GM18520 (cell line): ENCODE data around the gene NSG1.

Source experiments
- ATAC-seq: cut with Tn5 transposase; IDR thresholded peaks from one replicate; pipeline ENCODE4 v1.9.1; 2021; ENCODE audit not compliant: unreplicated experiment

Gene NSG1

DNA sequence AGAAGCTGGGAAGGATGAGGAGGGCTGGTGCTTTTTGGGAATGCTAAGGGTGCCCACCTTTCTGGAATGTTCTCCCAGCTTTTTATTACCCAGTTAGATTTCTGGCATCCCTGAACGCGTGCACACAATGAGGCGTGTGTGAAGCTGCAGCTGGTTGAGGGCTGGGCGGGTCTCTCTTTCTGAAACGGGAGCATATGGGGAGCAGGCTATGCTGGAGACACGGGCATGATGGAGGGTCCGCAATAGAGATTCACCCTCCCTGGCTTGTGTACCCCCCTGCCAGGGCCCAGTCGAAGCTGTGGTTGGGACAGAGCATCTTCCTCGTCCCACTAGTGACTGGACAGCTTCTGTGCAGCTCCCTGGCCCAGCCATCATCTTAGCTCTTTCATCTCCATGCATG is 8.5 kb downstream of the NSG1 start:
- no peak for ATAC-seq

DNA sequence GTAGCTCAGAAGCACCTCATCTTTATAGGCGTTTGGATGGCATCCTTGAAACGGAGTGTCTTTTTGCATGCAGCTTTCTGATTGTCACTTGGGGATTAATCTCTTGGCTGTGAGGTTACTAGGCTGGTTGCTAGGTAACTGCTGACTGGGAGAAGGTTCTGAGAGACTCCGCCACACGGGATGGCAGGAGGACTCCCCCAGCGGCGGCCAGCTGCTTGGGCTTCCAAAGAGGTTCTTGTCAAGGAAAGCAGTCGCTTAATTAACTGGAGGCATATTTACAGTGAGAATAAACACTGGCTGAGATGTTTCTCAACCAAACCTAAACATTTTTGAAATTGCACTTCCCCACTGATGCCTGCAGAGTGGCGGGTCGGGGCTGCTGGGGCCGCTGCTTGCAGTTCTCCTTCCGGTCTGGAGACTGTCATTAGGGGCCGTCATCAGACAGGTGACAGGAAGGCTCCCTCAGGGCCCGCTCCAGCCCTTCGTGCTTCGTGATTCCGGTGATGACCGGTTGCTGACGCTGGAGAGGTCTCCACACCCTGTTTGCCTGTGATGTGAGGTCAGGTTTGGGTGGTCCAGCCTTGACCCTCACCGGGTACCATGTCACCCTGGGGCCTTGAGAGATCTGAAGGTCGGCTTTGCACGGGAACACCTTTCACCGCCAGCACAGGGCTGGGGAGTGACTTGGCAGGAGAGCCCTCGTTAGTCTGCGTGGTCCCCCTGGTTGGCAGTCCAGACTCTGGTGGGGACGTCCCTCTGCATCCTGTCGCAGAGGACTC is 9.1 kb downstream of the NSG1 start:
- ATAC-seq: no peak

DNA sequence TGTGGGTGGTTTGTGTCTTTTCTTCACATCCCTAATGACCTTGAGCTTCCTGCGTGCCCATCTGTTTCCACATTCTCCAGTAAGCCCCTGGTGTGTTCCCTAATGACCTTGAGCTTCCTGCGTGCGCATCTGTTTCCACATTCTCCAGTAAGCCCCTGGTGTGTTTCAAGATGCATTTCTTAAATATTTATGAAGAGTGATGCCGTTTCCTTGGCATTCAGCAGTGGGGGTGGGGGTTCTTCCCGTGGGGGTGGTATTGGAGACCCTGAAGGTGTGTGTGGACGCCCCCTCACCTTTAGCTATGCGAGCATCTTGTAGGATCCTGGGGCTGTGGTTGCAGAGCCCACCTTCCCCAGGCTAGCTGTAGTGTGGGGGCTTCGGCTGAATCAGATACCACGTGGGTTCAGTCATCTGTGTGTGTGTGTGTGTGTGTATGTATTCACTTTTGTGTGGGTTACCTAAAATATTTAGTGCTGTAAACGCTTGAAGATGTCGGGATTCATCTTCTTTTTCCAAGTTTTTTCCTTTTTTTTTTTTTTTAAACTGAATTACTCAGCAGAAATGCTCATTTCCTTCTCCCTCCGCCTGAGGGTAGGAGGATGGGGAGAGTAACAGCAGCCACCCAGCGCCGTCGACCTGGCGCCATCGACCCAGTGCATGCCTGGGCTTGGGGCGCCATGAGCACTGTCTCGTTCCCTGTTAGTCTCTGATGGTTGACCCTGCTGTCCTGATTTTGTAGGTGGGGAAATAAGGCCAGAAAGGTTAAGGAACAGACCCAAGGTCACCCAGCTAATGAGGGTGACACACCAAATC is 9.9 kb downstream of the NSG1 start:
- ATAC-seq: no peak

DNA sequence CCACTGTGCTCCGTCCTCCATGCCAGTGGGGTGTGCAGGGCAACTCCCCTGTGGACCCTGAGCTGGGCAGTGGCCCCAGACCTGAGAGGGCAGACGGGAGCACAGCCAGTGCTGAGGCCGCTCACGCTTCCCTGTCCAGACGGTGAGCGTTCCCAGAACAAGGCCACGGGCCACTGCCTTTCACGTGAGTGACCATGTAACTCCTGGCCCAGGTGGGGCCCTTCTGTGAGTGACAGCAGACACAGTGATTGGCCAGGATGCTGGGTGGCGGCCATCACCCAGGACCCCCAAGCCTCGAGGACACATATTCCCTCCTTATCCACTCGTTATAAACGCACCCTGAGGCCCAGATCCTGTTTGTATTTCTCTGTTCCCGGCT is 10.5 kb downstream of the NSG1 start:
- ATAC-seq: no peak

DNA sequence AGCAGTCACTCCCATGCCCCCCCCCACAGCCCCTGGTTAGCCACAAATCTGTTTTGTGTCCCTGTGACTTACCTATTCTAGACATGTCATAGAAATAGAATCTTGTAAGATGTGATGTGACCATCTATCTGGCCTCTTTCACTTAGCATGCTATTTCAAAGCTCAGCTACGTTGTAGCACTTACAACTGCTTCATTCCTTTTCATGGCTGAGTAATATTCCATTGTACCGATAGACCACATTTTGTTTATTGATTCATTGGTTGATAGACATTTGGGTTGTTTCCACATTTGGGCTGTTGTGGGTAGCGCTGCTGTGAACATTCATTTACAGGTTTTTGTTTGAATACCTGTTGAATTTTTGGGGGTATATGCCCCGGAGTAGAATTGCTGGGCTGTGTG is 11.5 kb downstream of the NSG1 start:
- no peak for ATAC-seq

DNA sequence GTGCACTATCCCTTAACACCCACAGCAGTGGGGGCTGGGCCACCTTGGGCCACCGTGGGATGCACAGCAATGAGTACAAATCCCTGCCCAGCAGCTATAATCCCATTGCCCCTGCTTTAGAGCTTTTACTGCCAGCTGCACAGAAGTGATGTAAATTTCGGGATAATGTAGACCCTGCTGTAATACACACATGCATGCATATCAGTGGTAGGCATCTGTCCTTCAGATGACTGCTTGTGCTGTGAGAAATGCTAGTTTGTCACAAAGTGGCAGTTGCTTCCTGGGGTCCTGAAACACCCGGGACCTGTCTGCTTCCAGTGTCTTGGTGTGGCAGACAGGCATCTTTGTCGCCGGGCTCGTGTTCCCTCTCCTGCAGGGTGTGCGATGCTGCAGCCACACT is 14.1 kb downstream of the NSG1 start:
- no peak for ATAC-seq

DNA sequence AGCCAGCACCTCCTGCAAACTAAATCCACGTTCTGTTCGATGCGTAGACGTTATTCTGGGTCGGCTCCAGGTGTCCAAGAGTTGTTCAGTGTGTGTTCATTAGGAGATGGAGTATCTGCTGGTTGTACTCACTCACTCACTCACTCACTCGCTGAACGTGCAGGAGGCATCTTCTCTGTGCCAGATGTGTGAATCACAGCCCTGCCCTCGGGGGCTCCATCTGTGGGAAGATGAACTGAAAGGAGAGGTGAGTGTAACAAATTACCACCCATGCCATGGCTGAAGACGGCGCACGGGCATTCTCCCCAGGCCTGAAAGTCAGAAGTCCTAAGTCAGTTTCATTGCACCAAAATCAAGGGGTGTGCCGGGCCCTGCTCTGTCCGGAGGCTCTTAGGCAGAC is 16.1 kb downstream of the NSG1 start:
- no peak for ATAC-seq

DNA sequence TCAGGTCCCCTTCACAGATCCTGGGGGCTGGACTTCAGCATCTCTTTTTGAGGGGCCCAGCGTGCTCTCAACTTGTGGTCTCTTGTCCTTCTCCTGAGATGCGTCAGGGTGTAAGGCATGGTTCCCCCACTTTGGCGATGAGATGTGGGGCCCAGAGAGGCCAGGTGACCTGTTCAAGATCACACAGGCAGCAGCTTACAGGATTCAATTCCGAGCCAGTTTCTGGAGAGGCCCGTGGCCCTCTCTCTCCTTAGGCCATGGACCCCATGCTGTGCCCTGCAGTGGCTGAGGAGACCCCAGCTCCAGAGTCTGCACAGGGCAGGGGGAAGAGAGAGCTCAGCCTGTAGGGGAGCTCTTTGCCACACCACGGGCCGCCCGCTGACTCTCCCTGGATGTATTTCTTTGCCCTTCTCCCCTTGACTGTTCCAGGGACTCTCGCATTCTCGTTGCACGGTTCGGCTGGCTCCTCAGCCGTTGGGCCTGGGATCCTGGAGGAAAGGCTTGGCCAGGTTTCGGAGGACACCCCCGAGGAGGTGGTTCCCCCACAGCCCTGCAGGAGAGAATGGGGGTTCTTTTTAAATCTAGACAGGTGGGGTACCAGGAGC is 18.6 kb downstream of the NSG1 start:
- ATAC-seq: no peak

DNA sequence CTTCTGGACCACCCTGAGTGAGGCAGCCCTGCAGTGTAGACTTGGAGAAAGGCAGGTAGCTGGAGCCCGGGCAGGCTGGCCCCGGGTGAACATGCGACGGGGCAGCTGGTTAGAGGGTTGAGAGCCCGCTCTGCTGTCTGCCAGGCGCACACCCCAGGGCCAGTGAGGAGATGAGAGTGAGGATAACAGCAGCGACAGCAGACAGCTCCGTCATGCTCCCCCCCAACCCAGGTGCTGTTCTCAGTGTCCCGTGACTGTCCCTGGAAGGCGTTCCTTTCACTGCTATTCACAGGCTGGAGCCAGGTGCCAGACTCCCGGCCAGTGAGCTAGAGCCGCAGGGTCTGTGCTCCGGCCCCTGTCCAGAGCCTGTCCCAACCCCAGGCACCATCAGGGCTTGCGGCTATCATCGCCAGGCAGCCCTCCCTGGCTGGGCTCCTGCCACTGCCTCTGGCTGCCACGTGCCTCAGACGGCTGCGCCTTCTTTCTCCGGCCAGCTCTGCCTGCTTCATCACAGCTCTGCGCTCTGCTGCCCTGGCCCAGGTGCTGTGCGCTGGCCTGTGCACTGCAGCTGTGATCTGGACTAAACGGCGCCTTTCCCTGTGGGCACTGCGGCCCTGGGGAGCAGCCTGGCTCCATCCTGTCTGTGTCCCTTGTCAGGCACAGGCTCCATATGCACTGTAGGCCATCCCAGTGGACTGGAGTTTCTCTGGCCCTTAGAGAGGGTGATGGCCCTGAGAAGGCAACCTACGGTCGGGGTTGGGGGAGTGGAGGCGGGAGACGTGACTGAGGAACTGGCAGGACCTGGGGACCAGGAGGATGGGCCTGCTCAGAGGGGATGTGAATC is 19.8 kb downstream of the NSG1 start:
- no peak for ATAC-seq

DNA sequence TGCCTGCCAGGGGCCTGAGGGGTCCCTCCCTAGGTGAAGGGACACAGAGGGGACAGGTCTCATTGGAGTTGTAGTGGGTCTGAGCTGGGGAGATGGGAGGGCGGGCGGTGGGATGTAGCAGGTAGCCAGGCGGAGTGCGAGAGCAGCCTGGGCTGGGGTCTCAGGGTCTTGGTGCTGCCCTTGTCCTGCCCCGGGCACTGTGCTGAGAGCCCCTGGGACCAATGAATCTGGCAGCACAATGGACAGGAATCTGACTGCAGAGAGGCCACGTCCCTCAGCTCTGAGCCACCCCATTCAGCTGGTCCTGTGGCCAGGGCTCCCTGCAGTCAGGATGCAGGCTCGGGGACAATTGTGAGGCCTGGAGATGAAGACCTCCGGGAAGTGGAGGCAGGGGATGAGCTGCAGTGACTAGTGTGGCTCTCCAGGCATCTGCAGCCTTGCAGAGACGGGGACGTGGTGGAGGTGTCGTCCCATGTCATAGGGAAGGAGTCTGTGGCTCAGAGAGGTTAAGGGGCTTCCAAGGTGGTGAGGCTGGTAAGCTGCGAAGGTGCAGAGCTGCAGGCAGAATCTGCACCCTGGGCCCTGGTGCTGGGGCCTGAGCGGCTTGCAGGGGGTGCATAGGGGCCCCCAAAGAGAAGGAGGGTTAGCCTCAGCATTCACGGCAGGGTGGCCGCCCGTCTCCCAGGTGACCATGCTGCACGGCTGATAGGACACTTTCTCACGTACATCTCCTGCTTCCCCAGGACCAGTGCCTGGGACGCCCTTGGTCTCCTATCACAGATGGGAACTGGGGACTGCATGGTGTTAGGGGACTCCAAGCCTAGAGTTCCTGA is 20.6 kb downstream of the NSG1 start:
- ATAC-seq: no peak

DNA sequence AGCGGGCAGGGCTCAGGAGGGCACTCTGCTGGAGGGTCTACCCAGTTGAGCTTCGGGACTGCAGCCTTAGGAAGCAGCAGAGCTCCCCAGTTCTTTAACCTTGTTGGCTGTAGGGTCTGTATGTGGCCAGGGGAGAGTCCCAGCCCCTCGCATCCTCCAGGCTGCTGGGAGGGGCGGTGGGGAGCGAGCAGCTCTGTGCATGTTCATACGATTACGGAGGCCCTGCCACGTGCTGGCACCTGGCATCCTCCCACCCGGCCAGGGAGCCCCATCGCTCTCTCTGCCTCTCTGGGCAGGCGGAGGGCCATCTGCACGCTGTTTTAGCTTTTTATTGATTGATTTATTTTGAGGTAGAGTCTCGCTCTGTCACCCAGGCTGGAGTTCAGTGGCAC is 21.2 kb downstream of the NSG1 start:
- no peak for ATAC-seq

DNA sequence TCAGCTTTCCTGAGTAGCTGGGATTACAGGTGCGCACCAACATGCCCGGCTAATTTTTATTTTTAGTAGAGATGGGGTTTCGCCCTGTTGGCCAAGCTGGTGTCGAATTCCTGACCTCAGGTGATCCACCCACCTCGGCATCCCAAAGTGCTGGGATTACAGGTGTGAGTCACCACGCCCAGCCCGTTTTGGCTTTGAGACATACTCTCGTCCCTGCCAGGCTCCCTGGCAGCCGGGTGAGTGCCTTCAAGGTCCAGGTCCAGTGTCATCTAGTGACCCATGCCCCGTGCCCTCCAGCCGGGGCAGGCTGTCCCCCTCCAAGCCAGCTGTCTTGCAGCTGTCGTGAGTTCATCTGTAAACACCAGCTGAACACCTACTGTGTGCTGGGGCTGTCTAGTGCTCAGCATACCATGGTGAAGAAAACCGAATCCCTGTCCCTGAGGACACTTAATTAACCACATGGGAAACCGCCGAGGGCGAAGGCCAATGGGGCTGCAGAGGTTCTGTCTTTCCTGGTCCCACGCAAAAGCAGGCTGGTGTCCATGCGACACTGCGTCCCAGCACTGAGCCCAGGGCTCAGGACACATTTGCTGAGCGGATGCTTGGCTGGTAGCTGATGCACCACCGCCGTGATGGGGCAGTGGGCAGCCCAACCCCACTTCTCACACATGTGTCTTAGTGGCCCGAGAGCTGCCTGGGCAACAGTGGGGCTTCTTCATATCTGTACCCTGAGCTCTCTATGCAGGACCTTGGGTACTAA is 21.9 kb downstream of the NSG1 start:
- ATAC-seq: no peak

DNA sequence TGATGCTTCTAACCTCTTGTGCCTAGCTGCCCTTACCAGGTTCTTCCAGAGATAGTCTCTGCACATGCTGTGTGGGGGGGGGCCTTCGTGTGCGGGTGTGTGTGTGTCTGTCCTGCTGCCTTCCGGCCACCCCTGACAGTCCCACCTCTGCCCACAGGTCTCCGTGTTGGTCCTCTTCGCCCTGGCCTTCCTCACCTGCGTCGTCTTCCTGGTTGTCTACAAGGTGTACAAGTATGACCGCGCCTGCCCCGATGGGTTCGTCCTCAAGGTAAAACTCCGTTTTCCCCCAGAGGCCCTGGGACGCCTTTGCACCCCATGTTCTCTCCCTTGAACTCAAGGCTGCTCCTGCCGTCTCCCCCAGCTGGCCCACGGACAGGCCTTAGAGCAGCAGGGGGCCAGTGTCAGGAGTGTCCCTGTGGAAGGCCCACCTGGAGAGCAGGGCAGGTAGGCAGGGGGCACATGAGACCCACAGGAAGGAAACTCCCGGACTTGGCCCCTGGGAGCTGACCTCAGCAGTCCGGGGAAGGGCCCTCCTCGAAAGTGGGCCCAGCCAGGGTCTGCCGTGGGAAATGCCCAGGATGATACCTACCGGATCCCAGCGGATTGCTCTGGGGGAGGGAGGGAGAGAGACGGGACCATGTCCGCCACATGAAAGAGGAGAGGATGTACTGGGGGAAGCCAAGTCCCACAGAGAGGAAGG is 22.7 kb downstream of the NSG1 start:
- no peak for ATAC-seq

DNA sequence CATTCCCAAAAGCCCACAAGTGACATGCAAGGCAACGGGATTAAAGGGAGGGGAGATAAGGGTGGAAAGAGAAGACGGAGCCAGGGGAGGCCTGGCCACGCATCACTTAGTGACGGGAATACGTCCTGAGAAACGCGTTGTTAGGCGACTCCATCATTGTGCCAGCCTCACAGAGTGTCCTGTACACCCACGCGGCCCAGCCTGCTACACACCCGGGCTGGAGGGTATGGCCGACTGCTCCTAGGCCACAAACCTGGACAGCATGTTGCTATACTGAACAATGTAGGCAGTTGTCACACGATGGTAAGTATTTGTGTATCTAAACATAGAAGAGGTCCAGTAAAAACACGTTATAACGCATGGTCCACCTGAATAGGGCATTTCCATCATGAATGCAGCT is 23.4 kb downstream of the NSG1 start:
- ATAC-seq: no peak

DNA sequence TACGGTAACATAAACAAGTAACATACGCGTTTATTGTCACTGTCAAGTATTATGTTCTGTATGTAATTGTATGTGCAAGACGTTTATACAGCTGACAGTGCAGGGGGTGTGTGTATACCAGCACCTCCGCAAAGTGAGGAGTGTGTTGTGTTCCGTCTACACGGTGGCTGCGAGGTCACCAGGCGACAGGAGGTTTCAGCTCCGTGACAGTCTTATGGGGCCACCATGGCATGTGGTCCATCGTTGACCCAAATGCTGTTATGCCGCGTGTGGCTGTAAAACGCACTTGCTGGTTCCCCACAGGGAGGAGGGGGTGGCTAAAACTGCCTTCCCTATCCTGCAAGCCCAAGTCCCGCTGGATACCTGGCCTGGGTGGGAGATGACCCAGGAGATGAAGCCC is 25.0 kb downstream of the NSG1 start:
- no peak for ATAC-seq

DNA sequence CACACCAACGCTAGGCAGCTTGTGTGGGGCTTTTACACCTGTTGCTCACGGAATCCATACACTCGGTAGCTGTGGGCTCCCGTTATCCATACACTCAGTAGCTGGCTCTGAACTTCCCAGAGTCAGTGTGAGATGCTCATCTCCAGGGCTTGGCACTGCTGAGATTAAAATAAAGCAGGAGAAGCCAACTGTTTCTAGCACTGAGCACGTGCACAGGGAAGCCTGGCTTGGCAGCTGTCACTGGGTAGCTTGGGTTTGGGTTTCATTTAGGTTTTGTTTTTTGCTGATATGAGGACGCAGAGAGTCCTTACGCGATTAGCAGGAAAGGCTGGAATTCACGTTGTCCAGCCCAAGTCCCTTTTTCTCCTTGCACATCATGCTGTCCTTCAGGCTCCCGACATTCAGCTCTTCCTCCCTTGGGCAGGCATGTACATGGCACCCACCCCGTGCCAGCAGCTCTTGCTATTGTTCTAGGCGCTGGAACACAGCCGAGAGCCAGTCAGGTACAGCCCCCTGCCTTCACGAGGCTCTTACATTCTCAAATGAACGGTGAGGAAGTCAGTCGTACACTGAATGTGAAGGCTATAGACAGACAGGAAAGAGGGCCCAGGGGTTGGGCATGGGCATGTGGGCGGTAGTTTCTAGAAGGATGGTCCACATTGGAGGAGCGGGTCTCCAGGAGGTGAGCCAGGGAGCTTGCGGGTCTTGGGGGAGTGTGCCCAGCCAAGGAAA is 25.9 kb downstream of the NSG1 start:
- ATAC-seq: no peak

DNA sequence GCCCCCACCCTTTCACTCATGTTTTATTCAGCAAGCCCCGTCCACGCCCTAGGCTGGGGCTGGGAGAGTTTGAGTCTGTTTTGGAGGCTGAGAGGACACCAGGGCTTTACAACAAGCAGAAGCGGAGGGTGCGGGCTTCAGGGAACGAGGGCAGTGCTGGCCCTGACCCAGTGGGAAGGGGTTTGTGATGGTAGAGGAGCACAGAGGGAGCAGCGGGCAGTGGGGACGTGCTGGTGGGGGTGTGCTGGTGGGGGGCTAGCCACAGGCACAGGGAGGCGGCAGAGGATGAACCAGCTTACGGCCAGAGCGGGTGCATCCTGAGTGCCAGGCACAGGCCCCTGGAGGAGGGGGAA is 26.4 kb downstream of the NSG1 start:
- no peak for ATAC-seq

DNA sequence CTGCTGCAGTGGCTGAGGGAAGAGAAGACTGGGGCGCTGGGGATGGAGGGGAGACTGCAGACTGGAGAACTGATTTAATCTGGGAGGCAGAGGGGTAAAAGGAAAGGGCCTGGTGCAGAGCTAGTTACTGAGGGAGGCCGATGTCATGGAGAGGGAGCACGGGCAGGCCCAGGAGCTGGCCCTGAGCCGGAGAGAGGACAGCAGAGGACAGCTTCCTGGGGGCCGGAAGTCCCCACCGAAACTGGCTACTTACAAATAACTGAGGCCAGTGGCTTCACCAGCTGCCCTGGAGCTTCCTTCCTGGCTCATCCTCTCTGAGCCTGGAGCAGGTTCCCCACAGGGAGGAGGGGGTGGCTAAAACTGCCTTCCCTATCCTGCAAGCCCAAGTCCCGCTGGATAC is 26.9 kb downstream of the NSG1 start:
- no peak for ATAC-seq
